SU-DHL-6 (cell line): Measurements from ENCODE around the gene ISG20.

Experiments used
- EZH2phosphoT487 ChIP-seq: fragments of 200-600 bp; sonication (generic), shearing (Covaris generic); conservative IDR thresholded peaks from 2 replicates; pipeline ENCODE4 v1.6.1; 2018; ENCODE audit warnings: mild to moderate bottlenecking, antibody characterized with exemption, low read length, moderate library complexity, mixed read lengths
- TF ChIP-seq, protein P1 (sequence below): fragments of 200-600 bp; sonication (generic); IDR thresholded peaks from one replicate; pipeline ENCODE4 v1.5.1; 2017; ENCODE audit warnings: antibody characterized with exemption, mild to moderate bottlenecking, low read length, moderate library complexity; ENCODE audit not compliant: insufficient read depth, poor library complexity, severe bottlenecking

- TF ChIP-seq, protein P1, sequence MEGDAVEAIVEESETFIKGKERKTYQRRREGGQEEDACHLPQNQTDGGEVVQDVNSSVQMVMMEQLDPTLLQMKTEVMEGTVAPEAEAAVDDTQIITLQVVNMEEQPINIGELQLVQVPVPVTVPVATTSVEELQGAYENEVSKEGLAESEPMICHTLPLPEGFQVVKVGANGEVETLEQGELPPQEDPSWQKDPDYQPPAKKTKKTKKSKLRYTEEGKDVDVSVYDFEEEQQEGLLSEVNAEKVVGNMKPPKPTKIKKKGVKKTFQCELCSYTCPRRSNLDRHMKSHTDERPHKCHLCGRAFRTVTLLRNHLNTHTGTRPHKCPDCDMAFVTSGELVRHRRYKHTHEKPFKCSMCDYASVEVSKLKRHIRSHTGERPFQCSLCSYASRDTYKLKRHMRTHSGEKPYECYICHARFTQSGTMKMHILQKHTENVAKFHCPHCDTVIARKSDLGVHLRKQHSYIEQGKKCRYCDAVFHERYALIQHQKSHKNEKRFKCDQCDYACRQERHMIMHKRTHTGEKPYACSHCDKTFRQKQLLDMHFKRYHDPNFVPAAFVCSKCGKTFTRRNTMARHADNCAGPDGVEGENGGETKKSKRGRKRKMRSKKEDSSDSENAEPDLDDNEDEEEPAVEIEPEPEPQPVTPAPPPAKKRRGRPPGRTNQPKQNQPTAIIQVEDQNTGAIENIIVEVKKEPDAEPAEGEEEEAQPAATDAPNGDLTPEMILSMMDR: no peak
- no peak for TF ChIP-seq EZH2phosphoT487
Observed at GRCh38 chr15:88655103-88655553, 16.3 kb downstream of the ISG20 start.
